Stimulated activated CD4-positive, alpha-beta T cell treated with anti-CD3 and anti-CD28 coated beads, Interleukin-15, amount 100 ng/mL, for 48 hours (primary cell): ENCODE data around the gene SLC5A10.

Source experiments
- DNase-seq, 2 donors: peaks; one replicate each; pipeline ENCODE4 v3.0.0-alpha.2; 2020; ENCODE audit warnings: low read depth in 2 of 2

The SLC5A10 gene

DNA sequence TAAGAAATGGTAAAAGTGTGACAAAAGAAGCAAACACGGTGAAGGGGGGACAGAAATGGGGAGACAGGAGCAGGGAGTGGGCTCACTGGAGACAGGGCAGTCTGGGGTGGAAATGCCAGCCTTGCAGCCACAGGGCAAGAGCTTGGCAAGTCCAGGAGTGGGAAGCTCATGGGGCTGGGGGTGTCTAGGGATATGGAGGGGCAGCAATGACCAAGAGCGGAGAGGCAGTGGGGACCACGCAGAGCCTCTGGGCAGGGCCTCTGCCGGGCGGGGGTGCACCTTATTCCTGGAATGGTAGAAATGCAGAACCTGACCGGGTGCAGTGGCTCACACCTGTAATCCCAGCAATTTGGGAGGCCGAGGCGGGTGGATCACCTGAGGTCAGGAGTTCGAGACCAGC lies 12.6 kb downstream of the SLC5A10 start:
- no peak for DNase-seq

DNA sequence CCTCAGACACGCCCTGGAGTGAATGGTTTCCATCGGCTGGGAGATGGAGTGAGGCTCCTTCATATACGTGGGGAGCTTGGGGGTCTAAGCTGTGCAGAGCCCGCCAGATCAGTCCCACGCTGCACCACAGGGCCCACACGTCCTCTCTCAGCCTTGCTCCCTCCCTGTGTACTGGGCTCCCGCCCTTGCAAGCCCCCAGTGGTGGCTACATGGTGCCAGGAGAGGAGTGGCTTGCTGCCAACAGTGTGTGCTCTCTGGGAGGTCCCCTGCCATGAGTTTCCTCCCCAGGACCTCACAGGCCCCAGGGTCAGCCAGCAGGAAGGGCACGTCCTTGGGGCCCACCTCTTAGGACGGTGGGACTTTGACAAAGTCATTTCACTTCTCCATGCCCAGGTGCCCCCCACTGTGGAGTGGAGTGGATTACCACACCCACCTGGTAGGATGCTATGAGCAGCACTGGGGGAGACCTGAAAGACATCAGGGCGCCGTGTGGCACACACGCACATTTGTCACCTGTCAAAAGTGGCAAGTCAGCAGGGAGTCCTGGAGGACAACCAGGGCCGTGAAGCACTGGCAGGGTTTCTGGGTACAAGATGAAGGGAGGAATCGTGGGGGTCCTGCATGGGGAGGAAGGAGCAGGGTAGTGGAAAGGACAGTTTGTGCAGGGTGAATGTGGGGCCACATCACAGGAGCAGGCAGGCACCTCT lies 13.7 kb downstream of the SLC5A10 start:
- DNase-seq, result no peak

GRCh38 chr17:18966831-18967624 lies 15.1 kb downstream of the SLC5A10 start:
- DNase-seq, result no peak

- DNase-seq, result no peak
These were observed 16.0 kb downstream of the SLC5A10 start for GRCh38 chr17:18967916-18968315.

DNA sequence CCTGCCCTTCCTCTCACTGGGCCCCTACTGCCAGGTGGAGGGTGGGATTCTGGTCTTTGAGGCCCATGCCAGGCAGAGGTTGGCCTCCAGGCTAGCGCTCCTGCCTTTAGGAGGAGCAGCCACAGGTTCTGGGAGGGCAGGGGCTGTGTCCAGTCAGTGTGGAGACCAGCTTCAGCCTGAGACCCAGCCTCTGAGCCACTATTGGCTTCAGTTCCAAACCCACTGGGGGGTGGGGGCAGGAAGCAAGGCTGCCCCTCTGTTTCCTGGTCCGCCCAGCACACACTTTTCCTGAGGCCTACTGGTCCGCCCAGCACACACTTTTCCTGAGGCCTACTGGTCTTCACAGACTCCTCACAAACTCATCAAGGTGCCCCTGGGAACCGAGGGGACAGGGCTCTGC lies 16.4 kb downstream of the SLC5A10 start:
- DNase-seq, result no peak

- DNase-seq, result no peak
These were observed 17.3 kb downstream of the SLC5A10 start for GRCh38 chr17:18968945-18969887.

GRCh38 chr17:18970582-18971480 lies 18.9 kb downstream of the SLC5A10 start:
- no peak for DNase-seq

GRCh38 chr17:18971801-18972200 lies 19.8 kb downstream of the SLC5A10 start:
- no peak for DNase-seq

- peak; percentile 32 for DNase-seq
These were observed 22.6 kb downstream of the SLC5A10 start for GRCh38 chr17:18974407-18975149.

DNA sequence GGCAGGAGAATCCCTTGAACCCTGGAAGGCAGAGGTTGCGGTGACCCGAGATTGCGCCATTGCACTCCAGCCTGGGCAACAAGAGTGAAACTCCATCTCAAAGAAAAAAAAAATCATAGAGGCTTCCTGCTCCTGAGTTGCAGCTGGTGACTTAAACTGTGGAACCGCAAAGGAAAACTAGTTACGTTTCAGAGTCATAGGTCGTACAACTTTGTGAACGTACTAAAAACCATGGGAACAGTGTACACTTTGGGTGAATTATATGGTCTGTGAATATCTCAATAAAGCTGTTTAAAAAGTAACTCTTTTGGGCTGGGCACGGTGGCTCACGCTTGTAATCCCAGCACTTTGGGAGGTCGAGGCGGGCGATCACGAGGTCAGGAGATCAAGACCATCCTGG lies 23.6 kb downstream of the SLC5A10 start:
- DNase-seq, result no peak

DNA sequence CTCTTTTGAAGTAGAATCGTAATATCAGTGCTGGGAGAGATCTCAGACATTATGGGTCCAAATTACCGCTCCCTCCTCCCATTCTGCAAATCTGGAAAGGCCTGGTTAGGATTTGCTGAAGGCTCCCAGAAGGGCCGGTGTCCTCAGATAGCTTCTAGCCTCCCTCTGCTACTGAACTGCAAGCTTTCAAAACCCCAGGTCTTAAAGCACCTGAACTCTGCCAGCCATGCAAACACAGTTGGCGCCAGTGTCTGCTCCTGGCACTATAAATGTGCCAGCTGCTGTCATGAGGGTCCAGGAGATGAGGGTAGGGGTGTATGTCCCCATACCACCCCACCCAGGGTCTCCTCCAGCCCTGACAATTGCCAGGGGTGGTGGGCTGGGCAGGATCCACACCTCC lies 24.2 kb downstream of the SLC5A10 start:
- no peak for DNase-seq

- no peak for DNase-seq
These were observed 25.1 kb downstream of the SLC5A10 start for GRCh38 chr17:18977021-18977420.

DNA sequence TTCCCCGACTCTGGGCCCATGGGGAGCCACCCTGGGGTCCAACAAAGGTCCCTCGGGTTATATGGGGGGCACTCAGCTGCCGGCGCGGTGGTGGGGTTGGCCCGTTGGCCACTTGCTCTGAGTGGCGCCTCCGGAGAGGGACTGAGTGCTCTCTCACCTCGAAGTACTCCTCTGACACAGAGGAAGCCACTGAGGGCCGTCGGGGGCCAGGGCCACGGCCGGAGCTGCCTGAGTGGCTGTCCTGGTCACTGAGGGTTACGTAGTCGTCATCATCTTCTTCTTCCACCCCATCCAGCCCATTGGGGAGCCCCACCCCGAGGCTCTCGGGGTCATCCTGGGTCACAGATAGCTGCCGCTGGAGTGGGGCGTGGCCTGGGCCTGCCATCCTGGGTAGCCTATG lies 25.7 kb downstream of the SLC5A10 start:
- DNase-seq, result no peak

GRCh38 chr17:18978050-18978449 lies 26.1 kb downstream of the SLC5A10 start:
- DNase-seq, result no peak

- no peak for DNase-seq
These were observed 26.7 kb downstream of the SLC5A10 start for GRCh38 chr17:18978655-18979054.

DNA sequence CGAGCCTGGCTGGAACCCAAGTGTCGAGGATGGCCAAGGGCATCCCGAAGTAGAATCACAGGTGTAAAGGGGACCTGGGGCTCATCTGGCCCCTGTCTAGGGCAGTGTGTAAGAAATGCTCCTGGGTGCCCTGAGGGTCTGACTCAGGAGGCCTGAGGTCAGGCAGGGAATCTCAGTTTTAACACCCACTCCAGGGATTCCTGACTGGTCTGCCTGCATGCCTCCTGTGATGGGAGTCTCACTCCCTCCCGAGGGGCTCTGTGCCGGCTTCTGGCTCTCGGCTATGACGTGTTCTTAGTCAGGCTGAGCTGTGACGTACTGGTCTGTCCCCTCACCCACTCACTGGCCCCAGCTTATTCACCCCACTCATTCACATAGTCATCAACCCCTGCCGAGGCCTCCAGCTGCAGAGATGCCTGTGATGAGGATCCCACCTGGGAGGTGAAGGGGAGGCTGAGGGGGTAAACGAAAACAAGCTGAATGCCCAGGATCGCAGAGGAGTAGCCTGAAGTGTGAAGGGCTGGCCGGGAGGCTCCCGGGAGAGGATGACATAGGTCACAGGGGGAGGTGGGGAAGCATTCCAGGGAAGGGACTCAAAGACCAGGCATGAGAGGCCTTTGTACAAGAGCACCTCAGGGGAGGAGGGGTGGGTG lies 28.8 kb downstream of the SLC5A10 start:
- DNase-seq, result no peak

- DNase-seq, result no peak
These were observed 29.3 kb downstream of the SLC5A10 start for GRCh38 chr17:18981335-18981641.

GRCh38 chr17:18981642-18982424 lies 29.9 kb downstream of the SLC5A10 start:
- DNase-seq, result peak in 1 of 2 donors; percentile 25
